Measurements from ENCODE around the gene PTPRM.

The PTPRM gene

DNA sequence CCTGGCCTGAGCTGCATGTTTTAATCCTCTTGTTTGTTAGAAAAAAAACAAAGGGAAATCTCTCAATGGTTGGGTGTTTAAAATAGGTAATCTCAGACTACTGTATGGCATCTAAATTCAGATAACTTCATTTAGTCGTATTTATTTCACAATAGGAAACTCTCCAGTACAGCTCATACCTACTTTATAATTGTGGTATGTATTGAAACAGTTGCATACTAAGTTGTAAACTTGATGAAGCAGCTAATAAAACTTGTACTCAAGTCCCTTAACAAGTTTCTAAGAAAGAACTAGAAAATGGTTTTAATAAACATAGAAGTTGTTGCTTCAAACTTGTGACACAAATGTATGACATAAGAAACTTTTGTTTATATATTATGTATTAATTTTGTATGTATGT lies 334.5 kb downstream of the PTPRM start:
- no peak for DNase-seq (ENCODE audit: extremely low spot score)
- TF ChIP-seq, protein P1, sequence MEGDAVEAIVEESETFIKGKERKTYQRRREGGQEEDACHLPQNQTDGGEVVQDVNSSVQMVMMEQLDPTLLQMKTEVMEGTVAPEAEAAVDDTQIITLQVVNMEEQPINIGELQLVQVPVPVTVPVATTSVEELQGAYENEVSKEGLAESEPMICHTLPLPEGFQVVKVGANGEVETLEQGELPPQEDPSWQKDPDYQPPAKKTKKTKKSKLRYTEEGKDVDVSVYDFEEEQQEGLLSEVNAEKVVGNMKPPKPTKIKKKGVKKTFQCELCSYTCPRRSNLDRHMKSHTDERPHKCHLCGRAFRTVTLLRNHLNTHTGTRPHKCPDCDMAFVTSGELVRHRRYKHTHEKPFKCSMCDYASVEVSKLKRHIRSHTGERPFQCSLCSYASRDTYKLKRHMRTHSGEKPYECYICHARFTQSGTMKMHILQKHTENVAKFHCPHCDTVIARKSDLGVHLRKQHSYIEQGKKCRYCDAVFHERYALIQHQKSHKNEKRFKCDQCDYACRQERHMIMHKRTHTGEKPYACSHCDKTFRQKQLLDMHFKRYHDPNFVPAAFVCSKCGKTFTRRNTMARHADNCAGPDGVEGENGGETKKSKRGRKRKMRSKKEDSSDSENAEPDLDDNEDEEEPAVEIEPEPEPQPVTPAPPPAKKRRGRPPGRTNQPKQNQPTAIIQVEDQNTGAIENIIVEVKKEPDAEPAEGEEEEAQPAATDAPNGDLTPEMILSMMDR (IDR thresholded peaks at IDR 0.05; ENCODE audit: control extremely low read depth, extremely low read depth, low read depth, missing control alignments), result no peak
- ChIA-PET CTCF (interaction anchor here (1.2 to 1.9 kb wide), 3 partner anchors 10 to 54 kb away, joined by 3 to 5 read pairs (median 5); no protein-coding TSS in a partner anchor), POLR2A (no interaction called here)

DNA sequence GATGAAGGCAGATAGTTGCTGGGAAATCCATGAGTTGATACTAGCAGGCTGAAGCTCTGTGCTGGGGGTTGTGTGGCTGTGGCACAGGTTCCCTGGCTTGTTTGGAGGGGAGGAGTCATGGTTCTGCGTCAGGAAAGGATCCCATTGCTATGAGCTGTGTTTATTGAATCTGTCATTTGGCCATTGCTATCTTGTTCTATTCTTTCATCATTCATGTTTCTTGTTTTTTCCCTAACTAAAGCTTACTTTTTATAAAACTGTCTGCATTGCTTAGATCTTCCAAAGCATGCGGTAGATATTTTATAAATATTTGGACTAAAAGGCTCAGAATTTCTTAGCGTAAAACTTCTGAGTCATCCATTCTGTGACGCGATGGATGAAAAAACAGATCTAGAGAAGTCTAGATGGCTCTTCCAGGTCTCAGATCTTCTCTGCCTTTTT lies 335.3 kb downstream of the PTPRM start:
- ChIA-PET POLR2A (no interaction called here), CTCF (interaction anchor here (1.2 to 1.9 kb wide), 3 partner anchors 9 to 55 kb away, joined by 3 to 5 read pairs (median 5); no protein-coding TSS in a partner anchor)
- no peak for DNase-seq (ENCODE audit: extremely low spot score)
- TF ChIP-seq, protein P1 (IDR thresholded peaks at IDR 0.05; ENCODE audit: control extremely low read depth, extremely low read depth, low read depth, missing control alignments), result no peak

DNA sequence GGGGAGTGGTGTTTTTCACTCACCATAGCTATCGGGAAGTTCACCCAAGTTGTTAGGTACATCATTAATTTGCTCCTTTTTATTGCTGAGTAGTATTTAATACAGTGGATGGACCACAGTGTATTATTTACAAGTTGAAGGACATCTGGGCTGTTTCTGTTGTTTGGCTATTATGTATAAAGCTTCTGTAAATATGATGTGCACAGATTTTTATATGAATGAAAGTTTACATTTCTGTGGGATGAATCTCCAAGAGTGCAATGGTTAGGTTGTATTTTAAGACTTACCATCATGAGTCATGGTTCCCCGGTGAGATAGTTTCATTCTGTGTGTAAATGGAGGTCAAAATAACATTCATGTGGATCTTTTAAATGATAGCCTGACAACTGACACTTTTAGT lies 337.4 kb downstream of the PTPRM start:
- TF ChIP-seq, protein P1 (IDR thresholded peaks at IDR 0.05; ENCODE audit: control extremely low read depth, extremely low read depth, low read depth, missing control alignments), result no peak
- CTCF ChIA-PET, result no interaction called here
- POLR2A ChIA-PET, result no interaction called here
- DNase-seq (ENCODE audit: extremely low spot score), result no peak

DNA sequence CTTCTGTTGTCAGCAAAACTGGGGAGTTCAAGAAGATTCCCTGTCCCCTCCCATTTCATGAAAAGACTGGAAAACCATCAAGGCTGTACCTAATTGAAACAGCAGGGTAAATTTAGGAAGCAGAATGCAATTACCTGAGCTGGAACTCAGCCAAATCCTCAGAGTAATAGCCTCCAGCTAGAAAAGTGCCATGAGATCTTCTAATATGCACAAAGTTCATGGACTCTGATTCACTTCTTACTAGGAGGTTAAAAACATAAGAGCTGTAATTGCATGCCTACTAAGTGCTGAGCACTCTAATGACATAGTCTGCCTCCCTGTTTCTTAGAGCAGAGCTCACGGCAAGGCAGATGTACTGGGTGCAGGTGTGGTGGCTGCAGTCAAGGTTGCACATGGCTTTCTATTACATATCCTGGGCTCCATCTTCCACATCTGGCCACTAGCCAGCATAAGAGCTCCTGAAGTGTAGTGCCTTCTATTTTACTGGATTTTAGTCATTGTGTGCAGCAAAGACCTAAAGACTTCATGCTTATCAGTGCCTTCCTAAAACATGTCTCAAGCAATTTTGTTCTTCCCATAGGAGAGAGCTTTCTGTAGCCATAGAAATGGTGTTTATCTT lies 341.7 kb downstream of the PTPRM start:
- no peak for DNase-seq (ENCODE audit: extremely low spot score)
- TF ChIP-seq, protein P1 (IDR thresholded peaks at IDR 0.05; ENCODE audit: control extremely low read depth, extremely low read depth, low read depth, missing control alignments), result no peak
- ChIA-PET POLR2A (no interaction called here), CTCF (no interaction called here)

- ChIA-PET CTCF (no interaction called here), POLR2A (no interaction called here)
- no peak for DNase-seq (ENCODE audit: extremely low spot score)
- TF ChIP-seq, protein P1 (IDR thresholded peaks at IDR 0.05; ENCODE audit: control extremely low read depth, extremely low read depth, low read depth, missing control alignments), result no peak
These were observed 347.9 kb downstream of the PTPRM start for GRCh38 chr18:7914834-7915670.

DNA sequence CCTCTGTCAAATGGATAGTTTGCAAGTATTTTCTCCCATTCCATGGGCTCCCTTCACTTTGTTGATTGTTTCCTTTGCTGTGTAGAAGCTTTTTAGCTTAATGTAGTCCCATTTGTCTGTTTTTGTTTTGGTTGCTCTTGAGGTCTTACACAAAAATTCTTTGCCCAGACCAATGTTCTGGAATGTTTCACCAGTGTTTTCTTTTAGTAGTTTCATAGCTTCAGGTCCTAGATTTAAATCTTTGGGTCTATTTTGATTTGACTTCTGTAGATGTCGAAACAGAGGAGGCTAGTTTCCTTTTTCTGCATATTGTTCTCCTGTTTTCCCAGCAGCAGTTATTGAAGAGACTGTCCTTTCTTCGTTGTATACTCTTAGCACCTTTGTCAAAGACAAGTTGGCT lies 351.6 kb downstream of the PTPRM start:
- TF ChIP-seq, protein P1 (IDR thresholded peaks at IDR 0.05; ENCODE audit: control extremely low read depth, extremely low read depth, low read depth, missing control alignments), result no peak
- CTCF ChIA-PET, result interaction anchor here (1.0 kb wide), 1 partner anchor 22 kb away, joined by 3 read pairs; no protein-coding TSS in a partner anchor
- DNase-seq (ENCODE audit: extremely low spot score), result no peak
- POLR2A ChIA-PET, result no interaction called here
